Eye (tissue), 1 donor: ENCODE data around the gene NSRP1.
A peak's percentile ranks its signal among the peaks of the same experiment; 100 is the strongest.
"Not testable (repeated sequence)": the region's sequence is repeated elsewhere in the genome, so short reads cannot be mapped to it uniquely, and the experiment has no call there.

Experiments used
- DNase-seq: peaks from one replicate; pipeline ENCODE4 v3.0.0-alpha.2; 2015

NSRP1 gene, protein sequence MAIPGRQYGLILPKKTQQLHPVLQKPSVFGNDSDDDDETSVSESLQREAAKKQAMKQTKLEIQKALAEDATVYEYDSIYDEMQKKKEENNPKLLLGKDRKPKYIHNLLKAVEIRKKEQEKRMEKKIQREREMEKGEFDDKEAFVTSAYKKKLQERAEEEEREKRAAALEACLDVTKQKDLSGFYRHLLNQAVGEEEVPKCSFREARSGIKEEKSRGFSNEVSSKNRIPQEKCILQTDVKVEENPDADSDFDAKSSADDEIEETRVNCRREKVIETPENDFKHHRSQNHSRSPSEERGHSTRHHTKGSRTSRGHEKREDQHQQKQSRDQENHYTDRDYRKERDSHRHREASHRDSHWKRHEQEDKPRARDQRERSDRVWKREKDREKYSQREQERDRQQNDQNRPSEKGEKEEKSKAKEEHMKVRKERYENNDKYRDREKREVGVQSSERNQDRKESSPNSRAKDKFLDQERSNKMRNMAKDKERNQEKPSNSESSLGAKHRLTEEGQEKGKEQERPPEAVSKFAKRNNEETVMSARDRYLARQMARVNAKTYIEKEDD

DNA sequence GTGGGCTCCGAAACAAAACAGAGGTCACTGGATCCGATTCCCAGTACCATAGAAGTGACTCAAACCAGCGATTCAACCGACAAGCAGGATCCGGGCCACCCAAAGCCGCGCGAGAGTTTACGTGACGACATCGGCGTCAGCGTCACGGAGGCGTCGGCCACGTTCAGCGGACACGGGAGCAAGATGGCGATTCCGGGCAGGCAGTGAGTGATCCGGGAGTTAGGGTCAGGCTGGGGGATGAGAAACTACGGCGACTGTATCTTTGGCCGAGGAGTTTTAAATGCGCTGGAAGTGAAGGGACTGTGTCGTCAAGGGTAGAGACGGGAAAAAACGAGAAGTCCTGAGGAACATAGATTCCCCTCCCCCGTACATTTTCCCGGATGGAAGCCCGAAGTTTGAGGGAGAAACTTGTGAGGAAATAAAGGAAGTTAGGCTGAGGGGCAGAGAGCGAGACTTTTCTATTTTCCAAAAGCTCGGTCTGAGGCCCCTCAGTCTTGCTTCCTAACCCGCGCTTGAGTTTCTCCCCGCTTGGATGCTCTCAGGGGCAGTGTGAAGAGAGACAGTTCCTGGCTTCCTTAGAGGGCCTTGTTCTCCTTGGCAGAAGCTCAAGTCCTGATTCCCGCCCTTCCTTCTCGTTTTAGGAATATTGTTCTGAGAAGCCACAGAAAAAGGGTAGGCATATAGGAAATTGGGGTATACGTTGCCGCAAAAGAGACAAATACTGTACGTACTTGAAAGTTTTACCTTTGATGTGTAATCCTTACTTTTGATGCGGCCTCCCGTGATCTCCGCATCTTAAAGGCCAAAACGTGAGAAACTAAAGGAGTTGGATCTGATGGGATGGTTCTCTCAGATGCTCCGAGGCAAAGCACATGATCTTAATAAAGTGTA is at the start of gene NSRP1:
NSRP1 (plus strand) TSS at position 156 of the 891 bp plus-strand sequence; CDS start at position 184, 28 bp downstream.
- DNase-seq = peak; percentile 98

DNA sequence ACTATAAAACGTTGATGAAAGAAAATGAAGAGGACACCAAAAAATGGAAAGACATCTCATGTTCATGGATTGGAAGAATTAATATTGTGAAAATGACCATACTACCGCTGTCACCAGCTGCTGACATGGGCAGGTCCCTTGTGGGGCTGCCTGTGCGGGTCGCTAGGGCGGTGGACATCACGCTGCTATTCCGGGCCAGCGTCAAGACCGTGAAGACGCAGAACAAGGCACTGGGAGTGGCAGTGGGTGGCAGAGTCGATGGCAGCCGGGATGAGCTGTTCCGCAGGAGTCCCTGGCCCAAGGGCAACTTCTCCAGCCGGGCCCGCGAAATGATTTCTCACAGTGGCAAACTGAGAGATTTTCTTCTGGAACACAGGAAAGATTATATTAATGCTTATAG is 48.2 kb upstream of the NSRP1 start:
- no peak for DNase-seq

DNA sequence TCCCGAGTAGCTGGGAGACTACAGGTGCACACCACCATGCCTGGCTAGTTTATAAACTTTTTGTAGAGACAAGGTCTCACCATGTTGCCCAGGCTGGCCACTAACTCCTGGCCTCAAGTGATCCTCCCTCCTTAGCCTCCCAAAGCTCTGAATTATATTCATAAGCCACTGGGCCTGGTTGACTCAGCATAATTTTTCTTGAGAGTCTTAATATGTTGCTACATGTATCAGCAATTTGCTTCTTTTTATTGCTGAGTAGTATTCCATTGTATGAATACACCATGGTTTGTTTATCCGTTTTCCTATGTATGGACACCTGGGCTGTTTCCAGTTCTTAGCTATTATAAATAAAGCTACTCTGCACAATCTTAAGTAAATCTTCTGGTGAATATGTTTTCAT is 42.4 kb upstream of the NSRP1 start:
- no peak for DNase-seq

DNA sequence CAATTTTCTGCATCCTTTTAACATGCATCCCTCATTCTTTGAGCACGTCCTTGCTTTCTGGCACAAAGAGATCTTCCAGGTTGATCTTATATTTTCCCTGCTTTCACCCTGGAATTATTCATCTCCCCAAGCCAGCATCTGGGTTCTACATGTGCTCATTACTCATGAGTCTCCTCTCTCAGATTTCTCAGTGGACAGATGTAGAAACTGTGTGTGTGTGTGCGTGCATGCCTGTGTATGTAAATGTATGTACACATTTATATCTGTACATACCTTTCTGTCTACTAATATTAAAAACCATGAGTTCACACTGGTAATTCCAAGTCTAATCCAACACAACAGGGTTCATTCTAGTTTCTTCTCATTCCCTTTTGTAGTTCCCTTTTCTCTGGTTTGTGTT is 41.9 kb upstream of the NSRP1 start:
- DNase-seq = no peak

DNA sequence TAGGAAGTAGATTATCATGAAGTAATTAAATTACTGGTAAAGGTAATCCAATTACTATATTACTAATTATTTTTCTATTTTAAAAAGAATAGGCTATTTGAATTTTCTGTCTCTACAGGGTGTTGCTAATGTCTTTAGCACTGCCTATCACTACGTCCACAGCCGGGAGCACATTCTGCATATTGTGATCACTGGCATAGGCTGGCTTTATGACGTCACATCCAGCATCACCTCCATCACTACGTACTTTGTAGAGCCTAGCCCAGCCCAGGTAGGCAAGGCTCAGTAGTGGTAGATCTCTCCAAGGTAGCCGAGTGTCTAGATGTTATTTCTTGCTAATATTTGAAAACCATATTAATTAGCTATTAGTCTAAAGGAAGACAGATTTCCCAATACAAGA is 33.8 kb upstream of the NSRP1 start:
- no peak for DNase-seq

DNA sequence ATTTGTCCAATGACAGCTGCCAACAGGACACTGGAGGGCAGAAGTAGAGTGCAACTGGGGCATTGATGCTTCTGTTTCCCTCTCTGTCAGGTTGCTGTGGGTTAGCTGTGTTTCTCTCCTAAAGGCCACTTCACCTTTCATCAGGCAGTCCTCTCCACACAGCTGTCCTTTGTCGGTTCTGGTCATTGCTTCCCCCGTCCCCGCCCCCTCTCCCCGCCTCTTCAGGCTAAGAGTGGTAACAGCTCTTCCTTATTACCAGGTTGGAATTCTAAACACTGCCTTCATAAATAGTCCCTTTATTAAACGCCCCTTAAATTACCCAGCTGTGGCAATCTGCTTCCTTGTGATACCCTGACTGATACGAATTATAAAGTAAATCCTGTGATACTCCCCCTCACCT is 31.8 kb upstream of the NSRP1 start:
- DNase-seq = no peak

DNA sequence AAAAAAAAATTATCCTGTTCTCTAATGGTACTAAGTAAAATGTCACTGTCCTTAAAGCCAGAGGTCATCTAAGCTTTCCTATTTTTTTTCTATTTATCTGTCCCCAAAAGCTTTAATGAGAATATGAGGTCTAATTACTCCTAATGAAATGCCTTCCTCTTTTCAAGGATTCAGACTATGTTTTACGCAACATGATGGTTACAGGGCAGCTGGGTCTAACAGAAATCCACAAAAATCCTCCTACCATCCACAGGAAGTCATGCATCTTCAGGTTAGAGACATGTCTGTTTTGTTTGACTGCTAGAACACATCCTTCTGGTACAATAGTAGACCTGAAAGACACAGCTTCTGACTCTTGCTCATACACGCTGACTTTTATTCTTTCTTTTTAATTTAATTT is 29.7 kb upstream of the NSRP1 start:
- DNase-seq = no peak

DNA sequence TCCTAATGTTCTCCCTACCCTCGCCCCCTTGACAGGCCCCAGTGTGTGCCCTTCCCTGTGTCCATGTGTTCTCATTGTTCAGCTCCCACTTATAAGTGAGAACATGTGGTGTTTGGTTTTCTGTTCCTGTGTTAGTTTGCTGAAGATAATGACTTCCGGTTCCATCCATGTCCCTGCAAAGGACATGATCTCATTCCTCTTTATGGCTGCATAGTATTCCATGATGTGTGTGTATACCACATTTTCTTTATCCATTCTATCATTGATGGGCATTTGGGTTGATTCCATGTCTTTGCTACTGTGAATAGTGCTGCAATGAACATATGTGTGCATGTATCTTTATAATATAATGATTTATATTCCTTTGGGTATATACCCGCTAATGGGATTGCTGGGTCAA is 29.2 kb upstream of the NSRP1 start:
- not testable (repeated sequence) for DNase-seq

DNA sequence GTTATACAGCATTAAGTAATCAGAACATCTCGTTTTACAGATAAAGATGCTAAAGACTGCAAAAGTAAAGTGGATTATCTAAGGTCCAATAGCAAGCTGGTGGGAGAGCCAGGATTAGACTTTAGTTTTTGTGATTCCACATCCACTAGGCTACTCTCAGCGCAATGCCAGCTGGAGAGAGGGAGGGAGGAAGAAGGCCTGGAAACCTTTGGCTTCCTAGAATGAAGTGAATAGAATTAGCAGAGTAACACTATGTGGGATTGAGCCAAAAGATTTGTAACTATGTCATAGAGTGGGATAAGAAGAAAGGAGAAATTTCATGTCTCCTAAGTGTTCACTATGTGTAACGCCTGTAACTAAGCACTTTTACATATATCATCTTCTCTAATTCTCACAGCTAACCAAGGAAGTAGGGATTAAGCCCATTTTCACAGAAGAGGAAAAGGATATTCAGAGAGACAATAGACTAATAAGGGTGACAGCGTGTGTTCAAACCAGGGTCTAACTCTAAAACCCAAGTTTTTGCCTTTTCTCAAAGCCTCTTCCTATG is 25.4 kb upstream of the NSRP1 start:
- no peak for DNase-seq

DNA sequence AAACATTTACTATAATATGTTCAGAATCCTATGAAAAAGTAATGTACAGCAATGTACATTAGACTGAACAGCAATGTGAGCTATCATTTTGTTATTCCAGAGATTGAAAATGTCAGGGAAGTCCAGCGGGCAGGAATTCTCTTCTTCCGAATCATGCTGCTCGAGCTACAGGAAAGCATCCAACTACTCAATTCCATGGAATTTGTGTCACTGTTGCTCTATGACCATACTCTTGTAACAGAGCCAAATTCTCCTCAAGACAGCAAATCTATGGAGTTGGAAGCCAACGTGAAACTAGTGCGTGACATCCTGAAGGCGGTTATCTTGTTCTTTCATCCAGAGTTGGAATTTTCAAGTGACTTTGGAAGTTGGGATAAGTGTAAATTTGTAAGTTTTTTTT is 24.8 kb upstream of the NSRP1 start:
- peak; percentile 6 for DNase-seq

DNA sequence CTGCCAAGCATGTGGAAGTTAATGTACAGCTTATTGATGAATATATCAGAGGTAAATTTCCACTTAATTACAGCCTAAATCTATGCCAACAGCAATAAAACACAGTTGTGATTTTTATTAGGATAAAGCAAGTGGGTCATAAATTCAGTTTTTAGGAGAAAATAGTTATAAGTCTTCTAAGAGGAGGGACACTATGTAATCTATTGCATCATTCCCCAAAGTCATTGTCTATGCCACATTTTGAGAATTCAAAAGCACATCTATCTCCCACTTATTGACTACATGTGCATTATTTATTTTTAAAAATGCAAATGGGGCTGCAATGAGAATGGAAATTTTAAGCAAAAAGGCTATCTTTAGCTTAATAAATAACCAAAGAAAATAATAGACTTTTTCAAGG is 23.7 kb upstream of the NSRP1 start:
- DNase-seq = no peak

DNA sequence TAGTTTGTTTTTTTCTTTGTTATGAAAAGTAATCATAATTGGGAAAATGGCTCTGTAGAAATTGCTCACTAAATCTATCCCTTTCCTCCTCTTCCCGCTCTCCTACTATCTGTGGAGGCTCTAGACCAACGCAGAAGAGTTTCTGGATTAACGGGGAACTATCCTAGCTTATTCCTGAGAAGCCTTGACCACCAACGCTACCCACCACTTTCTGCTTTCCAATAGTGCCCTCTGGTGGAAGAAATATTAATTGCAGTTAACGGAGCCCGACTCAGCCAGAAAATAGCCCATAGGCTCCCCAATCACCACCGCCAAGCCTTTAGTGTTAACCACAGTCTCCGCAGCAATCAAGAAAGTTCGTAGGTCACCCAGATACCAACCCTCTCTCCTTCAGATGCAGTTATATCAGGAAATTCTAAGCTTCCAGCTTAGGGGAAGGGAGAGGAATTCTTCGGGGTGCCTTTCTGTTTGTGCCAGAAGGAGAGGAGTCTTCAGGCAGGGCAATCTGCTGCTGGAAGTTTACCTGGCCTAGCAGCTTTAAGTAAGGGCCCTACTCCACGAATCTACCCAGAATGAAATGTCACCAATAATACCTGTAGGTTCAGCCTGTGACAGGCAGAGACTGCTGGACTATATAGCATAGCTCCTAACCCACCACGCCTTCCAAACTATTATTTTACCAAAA is 23.0 kb upstream of the NSRP1 start:
- peak; percentile 94 for DNase-seq

DNA sequence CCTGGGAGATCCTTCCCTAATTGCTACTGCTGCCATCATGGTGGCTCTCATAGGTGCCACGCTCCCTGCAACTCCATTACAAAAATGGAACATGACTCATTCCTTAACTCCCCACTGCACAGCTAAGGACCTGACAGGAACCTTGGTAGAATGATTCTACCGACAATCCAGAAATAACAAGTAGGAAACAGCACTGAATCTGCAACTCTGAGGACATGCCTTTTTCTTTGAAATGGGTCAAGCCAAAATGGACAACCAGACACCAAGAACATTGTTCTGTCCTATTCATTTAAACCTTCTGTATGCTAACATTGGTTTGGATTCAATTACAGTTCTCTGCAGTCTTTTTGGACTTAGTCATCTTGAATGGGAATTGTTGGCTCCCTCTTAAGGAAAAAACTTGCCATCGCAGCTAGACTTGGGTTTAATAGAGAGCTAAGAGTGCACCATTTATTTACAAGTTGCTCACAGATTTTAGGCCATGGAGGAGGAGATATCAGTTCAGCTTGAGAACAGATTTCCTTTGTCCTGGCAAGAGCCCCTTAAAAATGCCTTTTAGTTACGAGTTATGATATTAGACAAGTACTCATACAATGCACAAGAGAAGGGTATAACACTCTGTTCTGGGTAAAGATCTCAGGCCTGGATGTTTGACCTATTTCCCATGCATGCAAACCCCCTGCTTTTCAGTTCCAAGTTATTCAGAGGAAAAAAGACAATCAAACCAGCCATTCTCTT is 20.9 kb upstream of the NSRP1 start:
- DNase-seq = peak; percentile 60

DNA sequence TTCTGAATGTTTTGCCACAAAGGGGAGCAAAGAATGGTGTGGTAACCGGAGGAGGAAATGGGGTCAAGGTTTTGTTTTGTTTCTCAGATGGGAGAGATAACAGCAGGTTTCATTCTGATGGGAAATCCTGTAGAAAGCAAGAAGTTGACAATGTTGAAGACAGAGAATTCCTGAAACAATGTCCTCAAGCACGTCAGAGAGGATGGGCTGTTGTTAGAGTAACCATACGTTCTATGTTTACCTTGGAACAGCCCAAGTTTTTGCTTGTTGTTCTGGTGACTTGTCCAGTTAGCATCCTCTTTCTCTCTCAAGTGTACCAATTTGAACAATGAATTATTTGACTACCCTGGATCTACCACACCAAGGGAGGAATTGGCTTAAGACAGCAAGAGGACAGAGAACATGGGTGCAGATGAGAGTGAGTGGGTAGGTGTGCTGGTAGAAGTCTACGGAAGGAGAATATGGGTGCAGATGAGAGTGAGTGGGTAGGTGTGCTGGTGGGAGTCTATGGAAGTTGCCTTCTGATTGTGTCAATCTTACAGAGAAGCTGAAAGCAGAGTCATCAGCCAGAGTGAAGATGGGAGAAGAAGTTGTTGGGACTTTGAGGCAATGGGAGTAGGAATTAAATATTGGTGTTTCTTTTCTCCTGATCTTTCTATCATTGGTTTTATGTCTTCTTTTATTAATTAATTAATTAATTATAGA is 14.8 kb upstream of the NSRP1 start:
- no peak for DNase-seq

DNA sequence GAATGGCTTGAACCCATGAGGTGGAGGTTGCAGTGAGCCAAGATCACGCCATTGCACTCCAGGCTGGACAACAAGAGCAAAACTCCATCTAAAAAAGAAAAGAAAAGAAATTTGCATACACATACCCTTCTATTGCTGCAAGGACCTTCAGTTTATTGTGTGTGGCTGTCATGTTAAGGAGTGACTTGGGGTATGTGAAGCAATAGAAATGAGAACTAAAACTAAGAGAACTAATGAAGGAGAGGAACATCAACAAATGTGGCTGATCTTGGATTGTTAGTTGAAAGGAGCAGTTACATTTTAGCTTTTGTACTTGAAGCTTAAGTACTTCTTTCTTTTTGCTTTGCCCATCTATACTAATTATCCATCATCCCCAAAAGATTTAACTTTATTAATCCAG is 12.7 kb upstream of the NSRP1 start:
- peak; percentile 9 for DNase-seq

DNA sequence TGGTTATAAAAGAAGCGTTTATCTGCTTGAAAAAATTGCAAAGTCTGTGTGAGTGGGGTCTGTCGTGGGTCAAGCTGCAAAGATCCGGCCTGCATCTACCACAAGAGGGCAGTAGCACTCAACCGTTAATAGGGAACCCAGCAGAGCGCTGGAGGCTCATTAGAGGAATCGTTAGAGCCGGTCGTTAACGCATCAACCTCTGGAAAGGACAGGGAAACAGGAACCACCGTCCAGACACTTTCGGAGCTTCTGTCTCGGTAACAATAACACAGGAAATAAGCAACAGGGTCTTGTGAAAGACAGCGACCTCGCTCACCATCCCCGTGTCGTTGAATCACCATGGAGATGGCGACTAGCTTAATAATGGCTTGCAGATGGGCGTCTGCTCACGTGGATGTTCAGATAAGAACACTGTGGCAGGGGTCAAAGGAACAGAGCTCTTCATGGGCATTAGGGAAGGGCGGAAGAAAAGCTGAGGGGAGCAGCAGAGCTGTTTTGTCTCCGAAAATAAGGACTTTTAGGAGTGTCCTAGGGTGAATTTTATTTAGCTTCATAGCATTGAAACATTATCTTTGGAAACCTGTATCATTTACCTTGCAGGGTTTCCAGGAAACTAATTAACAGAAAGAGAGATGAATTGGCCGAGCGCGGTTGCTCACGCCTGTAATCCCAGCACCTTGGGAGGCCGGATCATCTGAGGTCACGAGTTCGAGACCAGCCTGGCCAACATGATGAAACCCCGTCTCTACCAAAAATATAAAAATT is 11.9 kb upstream of the NSRP1 start:
- peak; percentile 97 for DNase-seq

DNA sequence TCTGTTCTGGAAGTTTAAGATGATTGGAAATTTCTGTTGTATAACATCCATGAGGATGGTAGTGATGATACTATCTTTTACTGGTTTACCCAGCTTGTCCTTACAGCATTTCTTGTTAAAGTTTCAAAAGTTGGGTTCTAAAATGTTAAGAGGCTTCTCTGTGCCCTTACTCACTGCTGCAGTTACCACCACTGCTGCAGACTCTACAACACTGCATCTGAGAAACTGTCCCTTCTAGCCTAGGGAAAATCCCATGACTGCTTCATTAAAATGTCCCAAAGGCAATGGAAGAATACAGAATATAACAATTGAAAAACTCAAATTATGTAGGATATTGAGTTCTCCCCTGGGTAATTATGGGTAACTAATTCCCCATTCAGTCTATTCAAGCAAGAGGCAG is 3.8 kb upstream of the NSRP1 start:
- no peak for DNase-seq

DNA sequence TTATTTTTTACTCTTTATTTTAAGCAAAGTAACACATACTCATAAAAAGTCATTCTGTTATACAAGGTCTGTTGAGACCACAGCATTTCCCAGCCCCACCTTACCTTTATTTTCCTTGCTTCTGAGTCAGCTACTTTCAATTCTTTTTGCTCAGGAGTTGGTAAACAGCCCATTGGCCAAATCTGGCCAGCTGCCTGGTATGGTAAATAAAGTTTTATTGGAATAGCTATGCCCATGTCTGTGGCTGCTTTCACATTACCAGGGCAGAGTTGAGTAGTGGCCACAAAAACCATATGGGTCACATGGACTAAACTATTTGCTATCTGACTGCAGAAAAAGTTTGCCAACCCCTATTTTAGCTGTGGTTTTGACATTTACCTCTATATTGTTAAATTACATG is 3.4 kb upstream of the NSRP1 start:
- DNase-seq = no peak

DNA sequence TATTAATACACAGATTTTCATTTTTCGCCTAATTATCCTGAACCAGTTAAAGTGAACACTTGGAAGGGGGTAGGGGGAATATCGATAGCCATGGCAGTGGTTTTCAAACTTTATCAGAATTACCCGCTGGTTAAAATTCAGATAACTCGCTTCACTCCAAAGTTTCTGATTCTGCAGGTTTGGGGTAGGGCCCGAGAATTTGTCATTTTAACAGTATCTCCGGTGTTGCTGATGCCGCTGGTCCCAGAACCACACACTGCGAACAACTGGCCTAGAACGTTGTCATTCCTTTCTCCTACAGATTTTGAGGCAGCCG is 313 bp upstream of the NSRP1 start:
- no peak for DNase-seq

DNA sequence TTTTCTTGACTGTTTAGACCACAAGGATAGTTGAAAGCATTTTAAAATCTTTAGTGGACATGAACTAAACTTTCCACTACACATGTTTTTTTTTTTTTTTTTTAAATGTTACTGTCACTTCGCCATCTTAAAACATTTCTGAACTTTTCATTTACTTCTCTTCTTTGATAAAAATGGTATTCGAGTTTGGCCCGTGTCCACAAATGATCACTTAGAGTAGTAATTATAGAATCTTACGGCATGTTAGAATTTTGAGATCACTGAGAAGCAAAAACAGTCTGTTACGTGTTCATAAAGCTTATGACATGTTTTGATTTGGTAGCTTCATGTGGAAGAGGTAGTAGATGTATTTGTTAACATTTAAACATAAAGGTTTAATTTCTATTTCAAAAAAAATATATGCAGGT is 1.1 kb downstream of the NSRP1 start:
- peak; percentile 45 for DNase-seq

DNA sequence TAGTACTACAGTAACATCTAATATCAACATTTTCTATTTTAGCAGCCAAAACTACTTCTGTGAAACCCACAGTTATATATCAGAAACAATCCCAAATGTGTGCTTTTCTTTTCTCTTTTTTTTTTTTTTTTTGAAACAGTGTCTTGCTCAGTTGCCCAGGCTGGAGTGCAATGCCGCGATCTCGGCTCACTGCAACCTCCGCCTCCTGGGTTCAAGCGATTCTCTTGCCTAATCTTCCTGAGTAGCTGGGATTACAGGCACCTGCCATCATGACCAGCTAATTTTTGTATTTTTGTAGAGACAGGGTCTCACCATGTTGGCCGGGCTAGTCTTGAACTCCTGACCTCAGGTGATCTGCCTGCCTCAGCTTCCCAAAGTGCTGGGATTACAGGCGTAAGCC is 2.0 kb downstream of the NSRP1 start:
- not testable (repeated sequence) for DNase-seq
